ENCODE measurements around the gene HCN3. TPM values are rescaled to one million over a fixed set of nuclear protein-coding genes. Genes with fewer than 3 reads are reported as not detected.

Gene HCN3
- total and polyA plus RNA-seq, 2 of the 8 experiments (the other 6 are each of a cell fraction or from before 2014, with no cell fraction given): 6.4 to 7.3 TPM

DNA sequence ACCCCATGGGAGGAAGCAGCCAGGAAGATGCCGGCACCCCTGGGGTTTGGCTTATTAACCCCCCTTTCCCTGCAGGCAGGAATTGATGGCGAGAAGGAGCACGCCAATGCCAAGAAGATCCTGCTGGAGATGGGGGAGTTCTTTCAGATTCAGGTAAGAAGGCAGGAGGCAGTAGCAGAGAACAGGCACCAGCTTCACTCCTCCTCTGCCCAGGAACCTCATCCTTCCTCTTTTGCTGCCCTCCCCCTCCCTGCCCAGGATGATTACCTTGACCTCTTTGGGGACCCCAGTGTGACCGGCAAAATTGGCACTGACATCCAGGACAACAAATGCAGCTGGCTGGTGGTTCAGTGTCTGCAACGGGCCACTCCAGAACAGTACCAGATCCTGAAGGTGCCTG, 42.3 kb downstream of the HCN3 start (continued):
- TF ChIP-seq, protein P1, sequence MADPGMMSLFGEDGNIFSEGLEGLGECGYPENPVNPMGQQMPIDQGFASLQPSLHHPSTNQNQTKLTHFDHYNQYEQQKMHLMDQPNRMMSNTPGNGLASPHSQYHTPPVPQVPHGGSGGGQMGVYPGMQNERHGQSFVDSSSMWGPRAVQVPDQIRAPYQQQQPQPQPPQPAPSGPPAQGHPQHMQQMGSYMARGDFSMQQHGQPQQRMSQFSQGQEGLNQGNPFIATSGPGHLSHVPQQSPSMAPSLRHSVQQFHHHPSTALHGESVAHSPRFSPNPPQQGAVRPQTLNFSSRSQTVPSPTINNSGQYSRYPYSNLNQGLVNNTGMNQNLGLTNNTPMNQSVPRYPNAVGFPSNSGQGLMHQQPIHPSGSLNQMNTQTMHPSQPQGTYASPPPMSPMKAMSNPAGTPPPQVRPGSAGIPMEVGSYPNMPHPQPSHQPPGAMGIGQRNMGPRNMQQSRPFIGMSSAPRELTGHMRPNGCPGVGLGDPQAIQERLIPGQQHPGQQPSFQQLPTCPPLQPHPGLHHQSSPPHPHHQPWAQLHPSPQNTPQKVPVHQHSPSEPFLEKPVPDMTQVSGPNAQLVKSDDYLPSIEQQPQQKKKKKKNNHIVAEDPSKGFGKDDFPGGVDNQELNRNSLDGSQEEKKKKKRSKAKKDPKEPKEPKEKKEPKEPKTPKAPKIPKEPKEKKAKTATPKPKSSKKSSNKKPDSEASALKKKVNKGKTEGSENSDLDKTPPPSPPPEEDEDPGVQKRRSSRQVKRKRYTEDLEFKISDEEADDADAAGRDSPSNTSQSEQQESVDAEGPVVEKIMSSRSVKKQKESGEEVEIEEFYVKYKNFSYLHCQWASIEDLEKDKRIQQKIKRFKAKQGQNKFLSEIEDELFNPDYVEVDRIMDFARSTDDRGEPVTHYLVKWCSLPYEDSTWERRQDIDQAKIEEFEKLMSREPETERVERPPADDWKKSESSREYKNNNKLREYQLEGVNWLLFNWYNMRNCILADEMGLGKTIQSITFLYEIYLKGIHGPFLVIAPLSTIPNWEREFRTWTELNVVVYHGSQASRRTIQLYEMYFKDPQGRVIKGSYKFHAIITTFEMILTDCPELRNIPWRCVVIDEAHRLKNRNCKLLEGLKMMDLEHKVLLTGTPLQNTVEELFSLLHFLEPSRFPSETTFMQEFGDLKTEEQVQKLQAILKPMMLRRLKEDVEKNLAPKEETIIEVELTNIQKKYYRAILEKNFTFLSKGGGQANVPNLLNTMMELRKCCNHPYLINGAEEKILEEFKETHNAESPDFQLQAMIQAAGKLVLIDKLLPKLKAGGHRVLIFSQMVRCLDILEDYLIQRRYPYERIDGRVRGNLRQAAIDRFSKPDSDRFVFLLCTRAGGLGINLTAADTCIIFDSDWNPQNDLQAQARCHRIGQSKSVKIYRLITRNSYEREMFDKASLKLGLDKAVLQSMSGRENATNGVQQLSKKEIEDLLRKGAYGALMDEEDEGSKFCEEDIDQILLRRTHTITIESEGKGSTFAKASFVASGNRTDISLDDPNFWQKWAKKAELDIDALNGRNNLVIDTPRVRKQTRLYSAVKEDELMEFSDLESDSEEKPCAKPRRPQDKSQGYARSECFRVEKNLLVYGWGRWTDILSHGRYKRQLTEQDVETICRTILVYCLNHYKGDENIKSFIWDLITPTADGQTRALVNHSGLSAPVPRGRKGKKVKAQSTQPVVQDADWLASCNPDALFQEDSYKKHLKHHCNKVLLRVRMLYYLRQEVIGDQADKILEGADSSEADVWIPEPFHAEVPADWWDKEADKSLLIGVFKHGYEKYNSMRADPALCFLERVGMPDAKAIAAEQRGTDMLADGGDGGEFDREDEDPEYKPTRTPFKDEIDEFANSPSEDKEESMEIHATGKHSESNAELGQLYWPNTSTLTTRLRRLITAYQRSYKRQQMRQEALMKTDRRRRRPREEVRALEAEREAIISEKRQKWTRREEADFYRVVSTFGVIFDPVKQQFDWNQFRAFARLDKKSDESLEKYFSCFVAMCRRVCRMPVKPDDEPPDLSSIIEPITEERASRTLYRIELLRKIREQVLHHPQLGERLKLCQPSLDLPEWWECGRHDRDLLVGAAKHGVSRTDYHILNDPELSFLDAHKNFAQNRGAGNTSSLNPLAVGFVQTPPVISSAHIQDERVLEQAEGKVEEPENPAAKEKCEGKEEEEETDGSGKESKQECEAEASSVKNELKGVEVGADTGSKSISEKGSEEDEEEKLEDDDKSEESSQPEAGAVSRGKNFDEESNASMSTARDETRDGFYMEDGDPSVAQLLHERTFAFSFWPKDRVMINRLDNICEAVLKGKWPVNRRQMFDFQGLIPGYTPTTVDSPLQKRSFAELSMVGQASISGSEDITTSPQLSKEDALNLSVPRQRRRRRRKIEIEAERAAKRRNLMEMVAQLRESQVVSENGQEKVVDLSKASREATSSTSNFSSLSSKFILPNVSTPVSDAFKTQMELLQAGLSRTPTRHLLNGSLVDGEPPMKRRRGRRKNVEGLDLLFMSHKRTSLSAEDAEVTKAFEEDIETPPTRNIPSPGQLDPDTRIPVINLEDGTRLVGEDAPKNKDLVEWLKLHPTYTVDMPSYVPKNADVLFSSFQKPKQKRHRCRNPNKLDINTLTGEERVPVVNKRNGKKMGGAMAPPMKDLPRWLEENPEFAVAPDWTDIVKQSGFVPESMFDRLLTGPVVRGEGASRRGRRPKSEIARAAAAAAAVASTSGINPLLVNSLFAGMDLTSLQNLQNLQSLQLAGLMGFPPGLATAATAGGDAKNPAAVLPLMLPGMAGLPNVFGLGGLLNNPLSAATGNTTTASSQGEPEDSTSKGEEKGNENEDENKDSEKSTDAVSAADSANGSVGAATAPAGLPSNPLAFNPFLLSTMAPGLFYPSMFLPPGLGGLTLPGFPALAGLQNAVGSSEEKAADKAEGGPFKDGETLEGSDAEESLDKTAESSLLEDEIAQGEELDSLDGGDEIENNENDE (IDR thresholded peaks at IDR 0.05; ENCODE audit: insufficient replicate concordance, low read length): no peak
- no peak for TF ChIP-seq SIN3A (conservative IDR thresholded peaks at IDR 0.05 in 1 of 2, IDR thresholded peaks at IDR 0.05 in 1 of 2; ENCODE audit: low read depth in 1 of 2, low read length in 2 of 2)

All from H1 (cell line).